GM12873 (cell line): Measurements from ENCODE around the gene NPPA.

Experiments
- CTCF ChIP-seq: IDR thresholded peaks from 2 replicates; pipeline ENCODE4 v1.5.1; 2012; ENCODE audit warnings: low read depth, mild to moderate bottlenecking, moderate library complexity, low read length, control low read depth; ENCODE audit not compliant: insufficient read depth; ENCODE audit errors: missing control alignments

Gene NPPA

GRCh38 chr1:11878891-11879190 is 31.3 kb upstream of the NPPA start:
- no peak for TF ChIP-seq CTCF

DNA sequence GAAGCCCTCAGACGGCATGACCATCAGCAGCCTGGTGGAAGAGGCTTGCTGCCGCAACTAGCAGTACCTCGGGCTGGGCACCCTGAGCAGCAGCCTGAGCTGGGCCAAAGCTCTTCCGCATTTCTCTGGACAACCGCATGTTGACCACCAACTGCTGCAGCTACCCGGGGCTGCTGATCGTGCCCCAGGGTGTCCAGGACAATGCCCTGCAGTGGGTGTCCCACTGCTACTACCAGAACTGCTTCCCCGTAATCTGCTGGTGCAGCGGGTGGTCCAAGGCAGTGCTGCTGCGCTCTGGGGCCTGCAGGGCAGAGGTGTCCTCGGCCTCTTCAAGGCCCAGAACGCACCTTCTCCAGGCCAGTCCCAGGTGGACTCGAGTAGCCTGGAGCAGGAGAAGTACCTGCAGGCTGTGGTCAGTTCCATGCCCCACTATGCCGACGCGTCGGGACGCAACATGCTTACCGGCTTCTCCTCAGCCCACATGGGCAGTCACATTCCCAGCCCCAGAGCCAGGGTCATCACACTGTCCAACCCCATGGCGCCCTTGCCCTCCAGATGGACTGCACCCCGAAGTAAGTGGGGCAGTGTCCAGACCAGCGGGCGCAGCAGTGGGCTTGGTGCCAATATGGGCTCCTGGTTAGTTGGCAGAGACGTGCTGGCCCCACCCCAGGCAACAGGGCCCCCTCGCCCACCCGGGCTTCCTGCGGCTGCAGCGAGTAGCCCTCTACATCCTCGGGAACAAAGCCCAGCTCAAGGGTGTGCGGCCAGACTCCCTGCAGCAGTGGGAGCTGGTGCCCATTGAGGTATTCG is 30.7 kb upstream of the NPPA start:
- TF ChIP-seq CTCF, result no peak

DNA sequence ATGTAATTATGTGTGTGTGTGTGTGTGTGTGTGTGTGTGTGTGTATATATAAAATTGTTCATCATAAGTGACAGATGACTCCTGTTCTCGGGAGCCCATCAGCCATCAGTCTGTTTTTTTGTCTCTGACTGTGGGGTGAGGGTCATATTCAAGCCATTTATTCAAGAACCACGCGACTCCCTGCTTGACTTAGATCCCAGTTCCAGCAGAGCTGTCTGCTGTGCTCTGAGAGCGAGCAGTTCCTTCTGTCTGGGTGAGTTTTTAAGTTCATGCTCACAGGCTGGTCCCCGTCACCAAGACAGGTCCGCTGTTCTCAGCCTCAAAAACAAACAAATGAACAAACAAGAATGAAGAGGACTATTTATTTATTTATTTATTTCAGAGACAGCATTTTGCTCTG is 29.5 kb upstream of the NPPA start:
- TF ChIP-seq CTCF, result no peak

GRCh38 chr1:11875094-11875493 is 27.5 kb upstream of the NPPA start:
- TF ChIP-seq CTCF, result peak; percentile 5

DNA sequence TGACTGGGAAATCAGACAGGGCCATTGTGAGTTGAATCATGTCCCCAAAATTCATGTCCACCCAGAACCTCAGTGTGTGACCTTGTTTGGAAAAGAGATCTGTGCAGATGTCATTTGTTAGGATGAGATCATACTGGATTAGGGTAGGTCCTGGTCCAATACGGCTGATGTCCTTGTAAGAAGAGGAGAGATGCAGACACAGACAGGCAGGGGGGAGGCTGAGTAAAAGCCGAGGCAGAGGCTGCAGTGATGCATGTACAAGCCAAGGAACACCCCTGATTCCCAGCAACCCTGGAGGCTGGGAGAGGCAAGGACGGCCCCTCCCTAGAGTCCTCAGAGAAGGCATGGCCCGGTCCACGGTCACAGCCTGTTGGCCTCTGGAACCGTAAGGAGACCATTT is 27.0 kb upstream of the NPPA start:
- no peak for TF ChIP-seq CTCF

DNA sequence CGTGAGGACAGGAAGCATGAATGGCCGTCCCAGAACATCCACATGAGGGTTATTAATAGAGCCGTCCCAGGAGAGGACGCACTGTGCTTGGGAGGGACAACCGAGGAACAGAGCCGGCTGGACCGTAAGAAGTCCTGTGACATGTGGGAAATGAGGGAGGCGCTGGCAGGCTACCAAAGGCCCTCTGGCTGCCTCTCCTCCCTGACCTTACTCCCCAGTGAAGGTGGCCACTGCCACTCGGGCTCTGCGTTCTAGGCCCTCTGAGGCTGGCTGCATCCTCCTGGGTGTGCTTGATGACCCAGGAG is 26.6 kb upstream of the NPPA start:
- no peak for TF ChIP-seq CTCF

DNA sequence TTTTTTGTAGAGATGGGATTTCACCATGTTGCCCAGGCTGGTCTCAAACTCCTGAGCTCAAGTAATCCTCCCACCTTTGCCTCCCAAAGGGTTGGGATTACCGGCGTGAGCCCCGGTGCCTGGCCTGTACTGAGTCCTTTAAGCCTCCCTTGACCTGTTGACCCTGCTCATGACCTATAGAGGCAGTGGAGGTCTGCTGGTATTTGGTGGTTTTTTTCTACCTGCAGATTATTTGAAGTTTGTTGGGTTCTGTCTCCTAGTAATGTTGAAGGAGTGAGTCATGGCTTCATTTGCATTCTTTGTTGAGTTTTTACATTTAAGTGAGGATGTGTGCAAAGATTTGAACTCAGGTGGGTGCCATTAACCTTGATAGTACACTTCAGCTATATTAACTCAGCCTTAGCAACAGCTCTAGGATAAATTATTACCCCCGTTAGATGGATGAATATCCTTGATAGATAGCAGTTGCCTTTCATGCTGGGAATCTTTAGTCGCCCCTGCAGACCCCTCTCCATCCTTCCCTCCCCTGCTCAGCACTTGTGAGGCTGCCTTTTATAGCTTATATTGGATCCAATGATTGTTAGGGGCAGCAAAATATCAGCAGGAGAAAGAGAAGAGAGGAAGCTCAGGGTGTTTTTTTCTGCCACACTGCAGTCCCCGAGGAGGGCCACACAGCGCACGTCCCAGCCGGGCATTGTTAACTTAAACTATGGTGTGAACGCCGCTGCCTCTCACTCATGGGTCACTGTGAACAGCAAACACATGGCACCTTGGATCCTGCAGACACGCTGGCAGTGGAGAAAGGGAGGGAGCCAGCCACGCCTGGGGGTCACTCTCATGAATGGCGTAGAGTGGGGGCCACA is 26.0 kb upstream of the NPPA start:
- no peak for TF ChIP-seq CTCF
